Uterus (tissue), 4 donors: Measurements from ENCODE around the gene ZAR1L. TPM values are rescaled to one million over a fixed set of nuclear protein-coding genes. Genes with fewer than 3 reads are reported as not detected.
A peak's percentile ranks its signal among the peaks of the same experiment; 100 is the strongest.

Experiments
- DNase-seq, 2 donors: peaks; one replicate each; pipeline ENCODE4 v3.0.0-alpha.2; 2019 to 2020
- H3K27ac ChIP-seq, 2 donors: fragments of 200-600 bp; sonication (generic); 1 replicate in 1 of 2; 2 replicates in 1 of 2; pipeline ENCODE4 v1.5.1; 2016 to 2018
- H3K27me3 ChIP-seq, 2 donors: fragments of 200-600 bp; sonication (generic); one replicate each; pipeline ENCODE4 v1.5.1; 2018 to 2019; ENCODE audit warnings: control low read depth in 1 of 2
- H3K36me3 ChIP-seq, 2 donors: fragments of 200-600 bp; sonication (generic); one replicate each; pipeline ENCODE4 v1.5.1; 2019; ENCODE audit warnings: control low read depth in 1 of 2
- H3K4me1 ChIP-seq, 2 donors: fragments of 200-600 bp; sonication (generic); one replicate each; pipeline ENCODE4 v1.5.1; 2018 to 2019; ENCODE audit warnings: control low read depth in 1 of 2
- H3K4me3 ChIP-seq, 2 donors: fragments of 200-600 bp; sonication (generic); 1 replicate in 1 of 2; 2 replicates in 1 of 2; pipeline ENCODE4 v1.5.1; 2018 to 2019; ENCODE audit warnings: mild to moderate bottlenecking in 1 of 2
- H3K9me3 ChIP-seq, 2 donors: fragments of 200-600 bp; sonication (generic); one replicate each; pipeline ENCODE4 v1.5.1; 2019; ENCODE audit warnings: control low read depth in 1 of 2
- CTCF ChIP-seq, 4 experiments: fragments of 200-600 bp in 2 of 4; fragments of 450-650 bp in 2 of 4; sonication (generic) in 2 of 4; IDR thresholded peaks; one replicate each; pipeline ENCODE4 v1.5.1; 2016 to 2019; ENCODE audit warnings: antibody characterized with exemption in 4 of 4, mild to moderate bottlenecking in 2 of 4, moderate library complexity in 1 of 4
- POLR2A ChIP-seq, 2 donors: fragments of 450-650 bp; IDR thresholded peaks; one replicate each; pipeline ENCODE4 v1.6.1; 2016; ENCODE audit warnings: antibody characterized with exemption in 2 of 2, mild to moderate bottlenecking in 1 of 2, moderate library complexity in 1 of 2
- intact Hi-C: fragments of 100-400 bp; cut with DNase I; formaldehyde crosslinking; loops from one replicate; pipeline ENCODE4 v1.15.1; 2023; ENCODE audit warnings: low total_unique reads
- total RNA-seq, 4 donors: library from RNA; depleted of rRNA in 3 of 4; stranded (reverse); fragments of >200 nt in 3 of 4; gene quantifications; one replicate each; pipeline versions ENCODE4 v1.1.0 to v1.2.4, GENCODE V29; 2014 to 2023
- donor health status: DM: yes; HTN: yes; CAD: no.

Gene ZAR1L
- total RNA-seq, 4 donors from 2014 or later: not detected

GRCh38 chr13:32317716-32318465, 2.7 kb upstream of the ZAR1L start:
- TF ChIP-seq CTCF (IDR thresholded peaks at IDR 0.05): no peak
- intact Hi-C loops: no loop called here
- DNase-seq: no peak
- Histone ChIP-seq H3K27ac (no peak overlapping the region), H3K4me1 (no peaks in the 10 kb centered on the region), H3K4me3 (no peak overlapping the region), H3K27me3 (no peaks in the 10 kb centered on the region), H3K36me3 (no peaks in the 10 kb centered on the region), H3K9me3 (no peaks in the 10 kb centered on the region)

- DNase-seq: no peak
- H3K4me1 ChIP-seq: no peaks in the 10 kb centered on the region
- no peak overlapping the region for H3K27ac ChIP-seq
- no peak for TF ChIP-seq POLR2A (IDR thresholded peaks at IDR 0.05)
- no peak for TF ChIP-seq CTCF (IDR thresholded peaks at IDR 0.05)
- no peaks in the 10 kb centered on the region for H3K9me3 ChIP-seq
- intact Hi-C loops: no loop called here
- no peak overlapping the region for H3K4me3 ChIP-seq
- H3K27me3 ChIP-seq: no peaks in the 10 kb centered on the region
- no peaks in the 10 kb centered on the region for H3K36me3 ChIP-seq
Observed at GRCh38 chr13:32316501-32316900, 1.3 kb upstream of the ZAR1L start.

- Histone ChIP-seq H3K27me3 (no peaks in the 10 kb centered on the region), H3K36me3 (no peaks in the 10 kb centered on the region), H3K4me1 (no peaks in the 10 kb centered on the region), H3K9me3 (no peaks in the 10 kb centered on the region), H3K4me3 (peak overlapping the region; percentile 62 to 65), H3K27ac (peak overlapping the region; percentile 93 to 97)
- intact Hi-C loops: no loop called here
- no peak for TF ChIP-seq CTCF (IDR thresholded peaks at IDR 0.05)
- no peak for DNase-seq
Observed at GRCh38 chr13:32316028-32316339, 821 bp upstream of the ZAR1L start.

- Histone ChIP-seq H3K27ac (peak overlapping the region; percentile 93 to 97), H3K27me3 (no peaks in the 10 kb centered on the region), H3K9me3 (no peaks in the 10 kb centered on the region), H3K4me1 (peaks cover 0 to 3% of the 10 kb centered on the region in 2 donors), H3K4me3 (peak overlapping the region; percentile 62 to 65), H3K36me3 (no peaks in the 10 kb centered on the region)
- DNase-seq: peak in 1 of 2 donors; percentile 43
- no peak for TF ChIP-seq CTCF (IDR thresholded peaks at IDR 0.05)
- no peak for TF ChIP-seq POLR2A (IDR thresholded peaks at IDR 0.05)
- intact Hi-C loops: no loop called here
Observed at GRCh38 chr13:32314271-32315237, 609 bp downstream of the ZAR1L start.
